H1 (cell line): Measurements from ENCODE around the gene DENND2C. TPM values are rescaled to one million over a fixed set of nuclear protein-coding genes. Genes with fewer than 3 reads are reported as not detected.

Source experiments
- POLR2A ChIP-seq, 2 experiments: IDR thresholded peaks; 1 replicate in 1 of 2; 2 replicates in 1 of 2; pipeline ENCODE4 v1.6.1; 2011; ENCODE audit warnings: low read depth in 2 of 2, low read length in 2 of 2, mild to moderate bottlenecking in 2 of 2; ENCODE audit errors: control extremely low read depth in 1 of 2
- POLR2AphosphoS5 ChIP-seq: IDR thresholded peaks from 2 replicates; pipeline ENCODE4 v1.6.1; 2011; ENCODE audit warnings: low read depth, low read length
- polyA plus RNA-seq, 7 experiments: library from polyadenylated mRNA; depleted of rRNA in 3 of 7; stranded (reverse) in 5 of 7; unstranded in 2 of 7; fragments of >200 nt in 5 of 7; fragments of 200-250 nt in 2 of 7; gene quantifications; 1 replicate in 5 of 7; 2 replicates in 1 of 7; 4 replicates in 1 of 7; pipeline versions ENCODE4 v1.2.1 to v1.2.3, GENCODE V29; 2011 to 2013; ENCODE audit warnings: missing spikeins in 2 of 7, mixed read lengths in 2 of 7
- total RNA-seq: library from RNA; stranded (reverse); fragmentation: NEBNext Ultra II Directional; extraction: Animal tissue kit (Norgen Biotek cat#: 25700); gene quantifications from 2 replicates; pipeline ENCODE4 v1.2.1, GENCODE V29; 2021

DENND2C gene
- total and polyA plus RNA-seq, 2 of the 8 experiments (the other 6 are each of a cell fraction or from before 2014, with no cell fraction given) = 1.8 to 5.5 TPM

- TF ChIP-seq POLR2AphosphoS5 (no peak), POLR2A (IDR thresholded peaks at IDR 0.05; ENCODE audit: control extremely low read depth in 1 of 2, low read depth in 2 of 2, low read length in 2 of 2) (no peak)
Observed at GRCh38 chr1:114671939-114672275, 2.1 kb upstream of the DENND2C start (continued).
